Stimulated activated CD8-positive, alpha-beta memory T cell treated with anti-CD3 and anti-CD28 coated beads, Interleukin-4, amount 100 ng/mL, for 1 hour (primary cell): ENCODE data around the gene LRFN3.
A peak's percentile ranks its signal among the peaks of the same experiment; 100 is the strongest.
"Not testable (repeated sequence)": the region's sequence is repeated elsewhere in the genome, so short reads cannot be mapped to it uniquely, and the experiment has no call there.

Experiments used
- DNase-seq, 2 donors: peaks; one replicate each; pipeline ENCODE4 v3.0.0-alpha.2; 2020; ENCODE audit warnings: low read depth in 2 of 2, low spot score in 1 of 2

Gene LRFN3

DNA sequence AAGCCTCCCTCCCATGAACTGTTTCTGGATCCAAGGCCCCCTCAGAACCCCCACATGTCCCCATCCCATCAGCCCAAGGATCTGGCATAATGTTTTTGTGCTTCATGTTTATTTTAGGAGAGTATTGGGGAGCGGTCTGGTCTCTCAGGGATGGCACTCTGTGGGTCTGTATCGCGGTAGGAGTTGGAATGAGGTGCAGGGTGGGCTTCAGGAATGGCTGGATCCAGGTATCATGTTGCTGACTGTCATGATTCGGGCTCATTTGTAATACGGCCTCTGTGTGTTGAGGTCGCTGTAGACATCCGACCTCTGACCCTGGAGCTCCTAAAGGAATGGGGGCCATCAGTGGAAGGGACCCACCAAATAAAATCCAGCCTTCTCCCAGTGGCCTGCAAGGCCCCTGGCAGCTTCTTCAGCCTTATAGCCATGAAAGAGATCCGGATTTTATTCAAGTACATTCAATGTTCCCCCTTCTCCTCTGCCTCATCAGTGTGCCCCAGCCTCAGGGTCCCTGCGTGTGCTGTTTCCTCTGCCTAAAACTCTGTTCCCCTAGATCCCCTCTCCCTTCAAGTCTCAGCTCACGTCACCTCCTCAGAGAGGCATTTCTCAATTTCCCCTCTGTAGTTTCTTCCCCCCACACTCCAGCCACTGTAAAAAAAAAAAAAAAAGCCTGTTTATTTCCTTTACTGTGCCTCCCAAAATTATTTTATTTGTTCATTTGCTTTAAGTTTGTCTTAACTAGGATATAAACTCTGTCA lies 31.7 kb upstream of the LRFN3 start:
- no peak for DNase-seq

DNA sequence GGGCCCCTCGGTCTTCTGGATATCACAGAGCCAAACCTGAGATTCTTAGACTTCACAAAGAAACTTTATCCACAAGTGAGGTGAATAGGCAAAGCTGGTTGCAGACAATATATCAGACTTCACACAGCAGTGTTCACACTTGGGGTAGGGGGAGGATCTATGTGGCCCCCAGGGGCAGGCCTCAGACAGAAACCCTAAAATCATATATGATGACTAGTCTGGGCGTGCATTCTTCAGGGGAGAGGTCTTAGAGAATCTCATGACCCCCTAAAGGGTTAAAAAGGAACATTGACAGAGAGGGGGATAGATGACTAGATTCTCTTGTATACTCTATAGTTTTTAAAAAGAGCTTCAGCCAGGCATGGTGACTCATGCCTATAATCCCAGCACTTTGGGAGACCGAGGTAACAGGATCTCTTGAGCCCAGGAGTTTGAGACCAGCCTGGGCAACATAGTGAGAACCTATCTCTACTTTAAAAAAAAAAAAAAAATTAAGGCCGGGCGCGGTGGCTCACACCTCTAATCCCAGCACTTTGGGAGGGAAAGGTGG lies 30.9 kb upstream of the LRFN3 start:
- no peak for DNase-seq

DNA sequence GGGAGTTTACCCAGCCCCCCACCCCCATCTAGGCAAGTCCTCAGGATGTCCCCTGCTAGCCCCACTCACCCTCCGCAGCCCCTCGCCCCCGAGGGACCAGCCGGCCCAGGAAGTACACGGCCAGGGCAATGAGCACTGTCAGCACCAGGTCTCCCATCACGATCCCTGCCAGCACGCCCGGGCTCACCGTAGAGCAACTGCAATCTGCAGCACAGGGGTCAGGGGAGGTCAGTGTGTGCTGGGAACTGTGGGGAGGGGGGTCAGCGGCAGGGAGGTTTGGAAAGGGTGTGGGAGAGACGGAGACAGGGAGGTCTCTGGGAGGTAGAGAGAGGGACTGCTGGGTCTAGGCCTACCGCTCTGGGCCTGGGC lies 28.8 kb upstream of the LRFN3 start:
- no peak for DNase-seq

DNA sequence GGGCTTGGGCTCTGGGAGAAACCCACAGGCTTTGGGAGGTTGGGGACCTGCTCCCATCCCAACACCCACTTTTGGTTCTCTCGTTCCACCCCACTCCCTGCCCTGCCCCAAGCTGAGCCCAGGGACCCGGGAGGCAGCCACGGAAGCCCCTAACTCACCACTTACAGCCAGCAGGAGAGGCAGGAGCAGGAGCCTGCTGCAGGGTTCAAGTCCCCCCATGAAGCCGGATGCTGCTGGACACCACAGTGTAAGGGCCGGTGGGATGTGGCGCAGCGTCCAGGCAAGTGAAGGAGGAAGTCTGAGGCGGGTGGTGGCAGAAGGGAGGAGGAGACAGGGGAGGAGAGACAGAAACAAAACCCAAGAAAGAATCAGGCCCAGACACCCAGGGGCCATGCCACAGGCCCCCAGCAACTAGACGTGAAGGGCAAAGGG lies 28.1 kb upstream of the LRFN3 start, which contains the start of gene TYROBP:
Gene TYROBP (minus strand): TSS at position 286 of the 432 bp plus-strand sequence. CDS start 67 bp downstream, at position 219.
- DNase-seq = no peak

DNA sequence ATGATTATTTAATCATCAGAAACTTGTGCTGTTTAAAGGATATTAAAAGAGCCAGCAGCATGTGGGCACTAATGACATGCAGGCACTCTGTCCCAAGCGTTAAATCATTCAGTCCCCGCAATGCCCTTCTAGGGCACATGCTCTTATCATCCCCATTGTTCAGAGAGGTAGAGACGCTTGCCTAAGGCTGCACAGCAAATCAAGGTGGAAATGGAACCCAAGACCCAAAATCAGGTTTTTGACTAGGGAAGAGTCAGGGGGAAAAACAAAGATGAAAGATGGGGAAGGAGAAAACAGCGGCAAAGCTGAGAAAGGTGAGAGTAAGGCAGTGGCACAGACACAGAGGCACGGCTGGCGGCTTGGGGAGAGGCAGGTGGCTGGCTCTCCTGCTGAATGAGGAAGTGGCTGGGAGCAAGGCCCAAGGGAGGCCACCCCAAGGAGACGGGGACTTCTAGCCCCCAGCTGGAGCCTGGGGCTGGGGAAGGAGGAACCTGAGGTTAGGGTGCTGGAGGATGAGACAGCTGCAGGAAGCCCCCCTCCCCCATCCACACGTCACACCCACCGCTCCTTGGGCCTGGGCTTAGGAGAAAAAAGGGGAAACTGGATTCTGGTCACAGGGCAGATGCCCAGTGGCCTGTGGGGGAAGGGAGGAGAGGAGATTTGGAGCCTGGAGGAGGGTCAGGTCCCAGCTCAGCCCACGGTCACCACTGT lies 27.0 kb upstream of the LRFN3 start:
- no peak for DNase-seq

DNA sequence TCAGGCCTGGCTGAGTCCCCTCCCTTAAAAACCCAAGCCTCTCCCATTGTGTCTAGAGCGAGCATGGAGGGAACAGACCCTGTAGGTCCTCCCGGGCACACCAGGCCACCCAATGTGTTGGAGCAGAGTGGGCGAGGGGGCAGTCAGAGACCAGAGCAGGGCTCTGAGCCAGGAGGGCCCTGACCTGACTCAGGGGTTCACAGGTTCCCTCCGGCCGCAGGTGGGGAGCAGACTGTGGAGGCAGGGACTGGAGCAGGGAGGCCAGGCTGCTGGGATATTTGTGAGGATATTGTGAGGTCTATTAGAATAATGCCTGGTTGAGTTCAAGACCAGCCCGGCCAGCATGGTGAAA lies 26.5 kb upstream of the LRFN3 start:
- DNase-seq = no peak

DNA sequence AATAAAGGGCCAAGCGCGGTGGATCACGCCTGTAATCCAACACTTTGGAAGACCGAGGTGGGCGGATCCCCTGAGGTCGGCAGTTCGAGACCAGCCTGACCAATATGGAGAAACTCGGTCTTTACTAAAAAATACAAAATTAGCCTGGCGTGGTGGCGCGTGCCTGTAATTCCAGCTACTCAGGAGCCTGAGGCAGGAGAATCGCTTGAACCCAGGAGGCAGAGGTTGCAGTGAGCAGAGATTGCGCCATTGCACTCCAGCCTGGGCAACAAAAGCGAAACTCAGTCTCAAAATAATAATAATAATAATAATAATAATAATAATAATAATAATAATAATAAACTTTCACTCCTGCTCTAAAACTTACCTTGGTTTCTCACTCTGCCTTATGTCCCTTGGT lies 25.8 kb upstream of the LRFN3 start:
- DNase-seq = not testable (repeated sequence)

DNA sequence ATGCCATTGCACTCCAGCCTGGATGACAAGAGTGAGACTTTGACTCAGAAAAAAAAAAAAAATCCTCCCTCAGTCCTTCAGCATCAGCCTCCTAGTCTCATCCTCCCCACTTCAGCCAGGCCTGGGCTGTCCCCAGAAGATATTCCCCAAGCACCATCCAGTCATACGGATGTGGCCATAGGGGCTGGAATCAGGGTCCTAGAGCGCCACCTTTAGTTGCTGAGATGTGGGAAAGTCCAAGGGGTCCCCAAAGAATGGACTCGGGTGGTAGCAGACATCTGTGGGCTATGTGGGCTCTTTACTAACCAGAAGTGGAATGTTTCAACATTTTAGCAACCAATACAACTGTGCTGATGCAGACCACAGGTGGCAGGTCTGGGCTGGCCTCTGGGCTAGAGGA lies 25.0 kb upstream of the LRFN3 start:
- DNase-seq = no peak

DNA sequence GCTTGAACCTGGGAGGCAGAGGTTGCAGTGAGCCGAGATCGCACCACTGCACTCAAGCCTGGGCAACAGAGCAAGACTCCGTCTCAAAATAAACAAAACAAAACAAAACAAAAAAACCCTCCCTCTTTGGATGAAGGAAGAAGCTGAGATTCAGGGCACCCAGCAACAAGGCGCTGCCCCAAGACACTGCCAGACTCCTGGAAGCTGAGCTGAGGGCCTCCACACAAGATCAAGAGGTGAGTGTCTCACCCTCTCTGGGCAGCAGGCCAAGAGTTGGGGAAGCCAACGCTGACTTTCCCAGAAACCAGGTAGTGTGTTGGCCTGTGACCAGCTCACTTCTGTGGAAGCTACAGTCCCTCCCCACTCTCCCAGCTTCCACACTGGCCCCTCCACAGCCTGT lies 24.4 kb upstream of the LRFN3 start:
- no peak for DNase-seq

DNA sequence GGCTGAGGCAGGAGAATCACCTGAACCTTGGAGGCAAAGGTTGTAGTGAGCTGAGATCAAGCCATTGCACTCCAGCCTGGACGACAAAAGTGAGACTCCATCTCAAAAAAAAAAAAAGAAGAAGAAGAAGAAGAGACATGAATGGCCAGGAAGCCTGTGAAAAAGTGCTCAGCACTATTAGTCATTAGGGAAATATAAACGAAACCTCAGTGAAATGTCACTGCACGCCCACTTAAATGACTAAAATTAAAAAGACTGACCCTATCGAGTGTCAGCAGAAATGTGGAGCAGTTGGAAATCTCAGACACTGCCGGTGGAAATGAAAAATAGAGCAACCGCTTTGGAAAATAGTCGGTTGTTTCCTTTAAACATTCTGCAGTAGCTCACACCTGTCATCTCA lies 22.6 kb upstream of the LRFN3 start:
- DNase-seq = no peak

DNA sequence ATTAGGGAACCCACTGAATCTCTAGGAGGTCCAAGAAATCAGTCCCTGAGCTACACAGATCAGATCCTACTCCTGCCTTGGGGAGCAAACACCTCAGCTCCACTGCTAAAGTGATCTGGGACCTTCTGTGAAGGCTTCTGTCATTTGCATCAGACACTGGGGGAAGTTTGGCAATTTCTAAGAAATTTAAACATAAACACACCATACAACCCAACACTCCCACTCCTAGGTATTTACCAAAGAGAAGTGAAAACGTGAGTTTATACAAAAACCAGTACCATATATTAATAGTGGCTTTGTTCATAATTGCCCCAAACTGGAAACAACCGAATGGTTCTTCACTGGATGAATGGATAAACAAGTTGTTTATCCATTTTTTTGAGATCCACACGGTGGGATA lies 20.7 kb upstream of the LRFN3 start:
- DNase-seq = no peak

DNA sequence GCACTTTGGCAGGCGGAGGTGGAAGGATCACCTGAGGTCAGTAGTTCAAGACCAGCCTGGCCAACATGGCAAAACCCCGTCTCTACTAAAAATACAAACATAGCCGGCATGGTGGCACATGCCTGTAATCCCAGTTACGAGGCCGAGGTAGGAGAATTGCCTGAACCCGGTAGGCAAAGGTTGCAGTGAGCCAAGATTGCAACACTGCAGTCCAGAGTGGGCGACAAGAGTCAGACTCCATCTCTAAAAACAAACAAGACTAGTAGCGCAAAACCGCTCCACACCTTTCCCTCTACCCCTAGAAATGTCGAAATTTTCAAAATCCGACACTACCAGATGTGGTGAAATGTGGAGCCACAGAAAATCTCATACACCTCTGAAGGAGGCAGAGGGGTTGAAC lies 16.9 kb upstream of the LRFN3 start:
- DNase-seq = no peak

DNA sequence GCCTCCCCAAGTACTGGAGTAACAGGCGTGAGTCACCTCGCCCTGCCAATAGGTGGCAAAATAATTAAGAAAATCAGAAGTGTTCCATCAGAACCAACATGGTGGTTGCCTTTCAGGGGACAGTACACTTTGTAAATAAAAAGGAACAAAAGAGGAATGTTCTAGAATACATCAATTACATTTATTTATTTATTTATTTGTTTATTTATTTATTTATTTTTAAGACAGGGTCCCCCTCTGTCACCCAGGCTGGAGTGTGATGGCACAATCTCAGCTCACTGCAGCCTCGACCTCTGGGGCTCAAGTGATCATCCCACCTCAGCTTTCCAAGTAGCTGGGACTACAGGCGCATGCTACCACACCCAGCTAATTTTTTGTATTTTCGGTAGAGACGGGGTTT lies 15.2 kb upstream of the LRFN3 start:
- no peak for DNase-seq

DNA sequence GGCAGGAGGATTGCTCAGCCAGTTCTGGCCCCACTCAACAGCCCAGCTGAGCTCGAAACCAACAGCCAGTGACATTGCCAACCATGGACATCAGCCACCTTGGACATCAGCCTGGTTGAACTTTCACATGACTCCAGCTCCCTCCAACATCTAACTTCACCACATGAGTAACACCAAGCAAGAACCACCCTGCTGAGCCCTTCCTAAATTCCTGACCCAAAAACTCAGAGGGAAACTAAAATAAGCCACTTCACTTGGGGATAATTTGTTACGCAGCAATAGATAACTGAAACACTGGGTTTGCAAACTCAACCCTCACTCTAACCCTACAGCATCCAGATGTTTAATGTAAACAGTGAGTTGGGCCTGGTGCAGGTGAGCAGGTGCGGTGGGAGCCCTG lies 10.7 kb upstream of the LRFN3 start:
- no peak for DNase-seq

DNA sequence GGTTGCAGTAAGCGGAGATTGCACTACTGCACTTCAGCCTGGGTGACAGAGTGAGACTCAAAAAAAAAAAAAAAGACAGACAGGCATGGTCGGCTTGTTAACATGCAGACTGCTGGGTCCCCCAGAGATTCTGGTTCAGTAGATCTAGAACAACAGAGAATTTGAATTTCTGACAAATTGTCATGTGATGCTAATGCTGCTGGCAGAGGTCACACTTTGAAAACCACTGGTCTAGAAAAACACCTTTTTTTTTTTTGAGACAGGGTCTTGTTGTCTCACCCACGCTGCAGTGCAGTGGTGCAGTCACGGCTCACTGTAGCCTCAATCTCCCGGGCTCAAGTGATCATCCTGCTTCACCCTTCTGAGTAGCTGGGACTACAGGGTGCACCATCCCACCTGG lies 7.7 kb upstream of the LRFN3 start:
- no peak for DNase-seq

DNA sequence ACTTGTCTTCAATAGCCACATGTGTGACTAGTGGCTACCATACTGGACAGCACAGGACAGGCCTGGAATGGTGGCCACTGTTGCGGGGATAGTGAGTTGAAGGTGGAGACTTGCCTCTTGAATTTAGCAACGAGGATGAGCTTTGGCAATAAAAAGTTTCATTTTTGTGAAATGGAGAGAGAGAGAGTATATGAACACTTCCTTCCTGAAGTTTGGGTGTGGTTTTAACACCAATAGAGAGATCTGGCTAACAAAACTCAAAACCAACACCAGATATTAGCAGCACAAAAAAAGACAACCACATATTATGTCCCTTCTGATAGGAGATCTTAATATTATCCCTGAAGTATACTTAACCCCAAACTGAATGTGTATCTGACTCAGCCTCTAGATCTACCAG lies 6.3 kb upstream of the LRFN3 start:
- no peak for DNase-seq

DNA sequence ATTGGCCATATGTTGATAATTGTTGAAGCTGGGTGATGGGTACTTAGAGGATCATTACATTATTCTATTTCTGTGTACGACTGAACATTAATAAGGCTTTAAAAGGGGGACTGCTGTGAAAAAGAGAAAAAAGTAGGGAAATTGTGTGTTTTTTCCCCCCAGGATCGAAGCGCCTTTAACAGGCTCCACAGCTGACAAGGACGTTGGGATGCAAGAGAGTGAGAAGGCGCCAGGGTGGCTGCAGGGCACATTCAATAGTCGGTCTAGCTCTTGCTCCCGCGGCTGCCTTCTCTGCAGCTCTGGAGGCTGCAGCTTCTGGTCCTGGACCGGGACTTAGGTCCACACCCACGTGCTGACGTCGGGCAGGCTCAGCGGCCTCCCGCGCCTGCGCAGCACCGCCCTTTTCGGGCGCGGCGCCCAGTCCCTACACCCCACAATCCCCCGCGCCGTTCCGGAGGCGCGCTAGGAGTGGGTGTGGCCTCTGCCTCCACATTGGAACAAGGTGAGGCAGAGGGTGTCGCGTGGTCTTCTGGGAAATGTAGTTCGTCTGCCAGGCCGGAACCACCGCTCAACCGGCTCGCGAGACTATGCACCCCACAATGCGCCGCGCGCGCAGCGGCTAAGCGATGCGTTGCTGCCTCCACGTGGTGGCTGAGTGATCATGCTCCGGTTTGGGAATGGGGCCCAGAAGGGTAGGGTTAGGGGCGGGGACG lies 4.9 kb upstream of the LRFN3 start:
- DNase-seq = peak; percentile 95 to 98

DNA sequence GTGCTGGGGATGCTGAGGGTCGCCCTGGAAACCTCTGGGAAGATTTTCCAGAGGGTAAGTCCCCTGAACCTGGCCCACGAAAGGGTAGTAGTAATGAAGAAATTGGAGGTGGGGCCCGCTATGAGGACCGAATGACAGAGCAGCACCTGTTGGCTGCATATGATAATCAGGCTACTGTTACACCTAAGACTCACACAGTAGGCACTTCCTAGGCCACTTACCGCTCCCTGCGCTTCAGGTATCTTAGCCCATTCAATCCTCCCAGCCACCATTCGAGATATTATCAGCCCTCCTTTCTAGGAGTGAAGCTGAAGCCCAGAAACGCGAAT lies 4.3 kb upstream of the LRFN3 start:
- DNase-seq = no peak

DNA sequence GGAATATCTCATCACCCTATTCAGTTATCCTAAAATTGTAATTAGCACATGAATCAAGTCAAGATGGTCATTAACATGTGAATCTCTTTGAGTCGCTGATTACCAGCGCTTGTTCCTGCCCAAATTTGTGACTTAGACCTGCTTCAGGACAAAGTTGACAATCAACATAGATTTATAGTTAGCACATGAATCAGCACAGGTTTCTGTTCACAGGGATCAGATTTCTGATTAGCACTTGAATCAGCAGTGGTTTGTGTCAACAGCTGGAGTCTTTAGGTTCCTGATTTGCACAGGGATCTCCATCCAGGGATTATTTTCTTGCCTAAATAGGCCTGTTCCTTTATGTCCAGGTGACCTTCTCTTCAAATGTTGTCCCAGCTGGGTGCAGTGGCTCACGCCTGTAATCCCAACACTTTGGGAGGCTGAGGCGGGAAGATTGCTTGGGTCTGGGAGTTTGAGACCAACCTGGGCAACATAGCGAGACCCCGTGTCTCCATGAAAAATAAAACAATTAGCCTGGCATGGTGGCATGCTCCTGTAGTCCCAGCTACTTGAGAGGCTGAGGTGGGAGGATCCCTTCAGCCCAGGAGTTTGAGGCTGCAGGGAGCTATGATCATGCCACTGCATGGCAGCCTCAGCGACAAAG lies 3.8 kb upstream of the LRFN3 start:
- no peak for DNase-seq

DNA sequence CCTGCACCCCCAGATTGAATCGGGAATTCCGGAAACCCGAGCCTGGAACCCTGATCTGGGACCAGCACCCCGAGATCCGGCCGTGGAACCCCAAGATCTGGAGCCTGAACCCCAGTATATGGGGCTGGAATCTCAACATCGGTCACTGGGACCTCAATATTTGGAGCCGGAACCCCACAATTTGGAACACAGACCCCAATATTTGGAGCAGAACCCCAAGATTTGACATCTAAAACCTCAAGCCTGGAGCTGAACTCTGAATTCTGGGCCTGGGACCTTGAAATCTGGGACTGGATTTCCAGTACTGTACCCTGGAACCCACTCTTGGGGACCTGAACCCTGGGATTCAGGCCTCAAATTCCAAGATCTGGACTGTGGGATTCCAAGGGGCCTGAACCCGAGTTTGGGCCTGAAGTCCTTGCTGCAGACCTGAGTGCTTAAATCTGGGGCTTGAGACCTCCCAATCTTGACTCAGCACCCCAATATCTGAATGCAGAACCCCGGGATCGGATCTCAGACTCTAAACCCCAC lies 629 bp downstream of the LRFN3 start:
- DNase-seq = no peak
